ENCODE results near the gene STK25. TPM values are rescaled to one million over a fixed set of nuclear protein-coding genes. Genes with fewer than 3 reads are reported as not detected.

STK25 gene
- total and polyA plus RNA-seq, 10 of the 15 experiments (the other 5 are each of a cell fraction or from before 2014, with no cell fraction given): 6.0 to 154 (median 89.3) TPM

DNA sequence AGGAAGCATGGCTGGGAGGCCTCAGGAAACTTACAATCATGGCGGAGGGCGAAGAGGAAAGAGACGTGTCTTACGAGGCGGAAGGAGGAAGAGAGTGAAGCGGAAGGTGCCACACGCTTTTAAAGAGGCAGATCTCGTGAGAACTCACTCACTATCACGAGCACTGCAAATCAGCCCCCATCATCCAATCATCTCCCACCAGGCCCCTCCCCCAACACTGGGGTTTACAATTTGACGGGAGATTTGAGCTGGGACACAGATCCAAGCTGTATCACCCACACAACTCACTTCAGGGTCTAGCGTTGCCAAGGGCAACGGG is 45.1 kb upstream of the STK25 start:
- no peak for DNase-seq (ENCODE audit: low read depth, low spot score)
- ChIA-PET RAD21 (ENCODE audit: unreplicated experiment) (no interaction called here), POLR2A (no interaction called here), SMC1A (ENCODE audit: uncharacterized antibody, unreplicated experiment) (no interaction called here), CTCF (no interaction called here)
- WGBS (ENCODE audit: insufficient coverage, insufficient replicate concordance, low lambda C conversion rate, missing lambda C conversion rate): 58% methylated on average over 12 of the region's 12 CpGs
- H3K27me3 ChIP-seq (replicated peaks in 1 of 2; ENCODE audit: control insufficient read depth in 2 of 2, insufficient read depth in 2 of 2, low read length in 1 of 2): no peaks in the 10 kb centered on the region; a peak in 1 of 4 replicates
- no peaks in the 10 kb centered on the region for H3K4me1 ChIP-seq (ENCODE audit: control insufficient read depth, insufficient read depth, low read length)
- no TSS peak for BruUV-seq (replicated peaks)
- no peak for FAIRE-seq
- no peak for TF ChIP-seq NFYB (IDR thresholded peaks at IDR 0.05; ENCODE audit: insufficient read depth, low read depth, low read length)
- TF ChIP-seq ZNF207 (IDR thresholded peaks at IDR 0.05; ENCODE audit: borderline replicate concordance): no peak
- in situ Hi-C loops (cut with MboI): no loop called here
- intact Hi-C loops (cut with micrococcal nuclease; ENCODE audit: unreplicated experiment): no loop called here
- no peaks in the 10 kb centered on the region for H4K20me1 ChIP-seq (ENCODE audit: control insufficient read depth, insufficient read depth)
- H3K4me2 ChIP-seq (ENCODE audit: control insufficient read depth, insufficient read depth): no peak overlapping the region
- no peaks in the 10 kb centered on the region for H3K36me3 ChIP-seq (ENCODE audit: control insufficient read depth in 2 of 2, insufficient read depth in 2 of 2, low read length in 1 of 2)
- H2AFZ ChIP-seq (ENCODE audit: control insufficient read depth, low read depth, low read length): no peak overlapping the region
- H3K27ac ChIP-seq (ENCODE audit: control insufficient read depth, insufficient read depth): no peak overlapping the region
- no peak for ATAC-seq
- no peaks in the 10 kb centered on the region for H3K79me2 ChIP-seq (ENCODE audit: control insufficient read depth, insufficient read depth, low read length)
- no peak overlapping the region for H3K9ac ChIP-seq (ENCODE audit: control insufficient read depth, insufficient read depth, low read length)
- H3K4me3 ChIP-seq: no peak overlapping the region
- no peaks in the 10 kb centered on the region; the same call in 2 of the 3 replicates for H3K9me3 ChIP-seq (replicated peaks; ENCODE audit: control insufficient read depth, insufficient read depth, low read length)

DNA sequence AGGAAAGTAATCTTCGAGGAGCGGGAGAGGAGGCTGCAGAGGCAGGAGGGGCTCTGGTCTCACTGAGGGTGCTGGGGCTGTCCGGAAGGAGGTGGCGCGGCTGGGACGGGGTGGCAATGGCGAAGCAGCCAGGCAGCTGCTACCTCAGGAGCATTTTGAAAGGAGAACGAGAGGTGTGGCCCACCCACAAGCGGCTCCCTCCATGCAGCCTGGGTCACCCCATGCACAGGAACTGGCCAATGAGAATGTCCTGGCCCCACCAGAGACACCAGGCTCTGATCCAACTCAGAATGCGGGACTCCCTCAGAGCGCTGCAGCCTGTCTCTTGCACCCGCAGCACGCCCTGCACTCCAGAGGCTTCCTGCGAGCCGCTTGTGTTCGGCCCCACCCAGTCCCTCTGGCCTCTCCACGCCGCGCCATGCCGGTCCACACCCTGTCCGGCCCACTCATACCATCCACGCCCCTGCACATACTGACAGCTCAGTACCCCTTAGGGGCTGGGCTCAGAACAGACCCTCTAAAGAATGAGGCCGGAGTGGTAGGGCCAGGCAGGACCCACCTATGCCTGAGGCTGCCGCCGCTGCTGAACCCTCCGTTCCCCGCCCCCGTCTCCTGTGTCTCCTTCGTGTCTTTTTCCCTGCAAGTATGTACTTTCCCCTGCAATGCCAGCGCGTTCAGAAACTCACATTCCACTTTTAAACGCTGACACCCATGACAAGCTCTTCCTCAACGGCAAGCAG is 43.8 kb upstream of the STK25 start:
- no peak for DNase-seq (ENCODE audit: low read depth, low spot score)
- ATAC-seq: no peak
- TF ChIP-seq TCF7 (IDR thresholded peaks at IDR 0.05; ENCODE audit: borderline replicate concordance): no peak
- TF ChIP-seq ZSCAN29 (IDR thresholded peaks at IDR 0.05): no peak
- TF ChIP-seq MXI1 (IDR thresholded peaks at IDR 0.05; ENCODE audit: low read depth, low read length): no peak
- TF ChIP-seq, protein P1, sequence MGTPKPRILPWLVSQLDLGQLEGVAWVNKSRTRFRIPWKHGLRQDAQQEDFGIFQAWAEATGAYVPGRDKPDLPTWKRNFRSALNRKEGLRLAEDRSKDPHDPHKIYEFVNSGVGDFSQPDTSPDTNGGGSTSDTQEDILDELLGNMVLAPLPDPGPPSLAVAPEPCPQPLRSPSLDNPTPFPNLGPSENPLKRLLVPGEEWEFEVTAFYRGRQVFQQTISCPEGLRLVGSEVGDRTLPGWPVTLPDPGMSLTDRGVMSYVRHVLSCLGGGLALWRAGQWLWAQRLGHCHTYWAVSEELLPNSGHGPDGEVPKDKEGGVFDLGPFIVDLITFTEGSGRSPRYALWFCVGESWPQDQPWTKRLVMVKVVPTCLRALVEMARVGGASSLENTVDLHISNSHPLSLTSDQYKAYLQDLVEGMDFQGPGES (IDR thresholded peaks at IDR 0.05): no peak
- TF ChIP-seq, protein P2, sequence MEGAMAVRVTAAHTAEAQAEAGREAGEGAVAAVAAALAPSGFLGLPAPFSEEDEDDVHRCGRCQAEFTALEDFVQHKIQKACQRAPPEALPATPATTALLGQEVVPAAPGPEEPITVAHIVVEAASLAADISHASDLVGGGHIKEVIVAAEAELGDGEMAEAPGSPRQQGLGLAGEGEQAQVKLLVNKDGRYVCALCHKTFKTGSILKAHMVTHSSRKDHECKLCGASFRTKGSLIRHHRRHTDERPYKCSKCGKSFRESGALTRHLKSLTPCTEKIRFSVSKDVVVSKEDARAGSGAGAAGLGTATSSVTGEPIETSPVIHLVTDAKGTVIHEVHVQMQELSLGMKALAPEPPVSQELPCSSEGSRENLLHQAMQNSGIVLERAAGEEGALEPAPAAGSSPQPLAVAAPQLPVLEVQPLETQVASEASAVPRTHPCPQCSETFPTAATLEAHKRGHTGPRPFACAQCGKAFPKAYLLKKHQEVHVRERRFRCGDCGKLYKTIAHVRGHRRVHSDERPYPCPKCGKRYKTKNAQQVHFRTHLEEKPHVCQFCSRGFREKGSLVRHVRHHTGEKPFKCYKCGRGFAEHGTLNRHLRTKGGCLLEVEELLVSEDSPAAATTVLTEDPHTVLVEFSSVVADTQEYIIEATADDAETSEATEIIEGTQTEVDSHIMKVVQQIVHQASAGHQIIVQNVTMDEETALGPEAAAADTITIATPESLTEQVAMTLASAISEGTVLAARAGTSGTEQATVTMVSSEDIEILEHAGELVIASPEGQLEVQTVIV (IDR thresholded peaks at IDR 0.05; ENCODE audit: borderline replicate concordance, partially characterized antibody): no peak
- TF ChIP-seq, protein P3, sequence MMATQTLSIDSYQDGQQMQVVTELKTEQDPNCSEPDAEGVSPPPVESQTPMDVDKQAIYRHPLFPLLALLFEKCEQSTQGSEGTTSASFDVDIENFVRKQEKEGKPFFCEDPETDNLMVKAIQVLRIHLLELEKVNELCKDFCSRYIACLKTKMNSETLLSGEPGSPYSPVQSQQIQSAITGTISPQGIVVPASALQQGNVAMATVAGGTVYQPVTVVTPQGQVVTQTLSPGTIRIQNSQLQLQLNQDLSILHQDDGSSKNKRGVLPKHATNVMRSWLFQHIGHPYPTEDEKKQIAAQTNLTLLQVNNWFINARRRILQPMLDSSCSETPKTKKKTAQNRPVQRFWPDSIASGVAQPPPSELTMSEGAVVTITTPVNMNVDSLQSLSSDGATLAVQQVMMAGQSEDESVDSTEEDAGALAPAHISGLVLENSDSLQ (IDR thresholded peaks at IDR 0.05): no peak
- no peak for TF ChIP-seq FOXM1 (IDR thresholded peaks at IDR 0.05; ENCODE audit: low read depth, low read length)
- TF ChIP-seq HCFC1 (IDR thresholded peaks at IDR 0.05; ENCODE audit: low read length): no peak
- no peak for TF ChIP-seq NFYB (IDR thresholded peaks at IDR 0.05; ENCODE audit: insufficient read depth, low read depth, low read length)
- TF ChIP-seq, protein P4, sequence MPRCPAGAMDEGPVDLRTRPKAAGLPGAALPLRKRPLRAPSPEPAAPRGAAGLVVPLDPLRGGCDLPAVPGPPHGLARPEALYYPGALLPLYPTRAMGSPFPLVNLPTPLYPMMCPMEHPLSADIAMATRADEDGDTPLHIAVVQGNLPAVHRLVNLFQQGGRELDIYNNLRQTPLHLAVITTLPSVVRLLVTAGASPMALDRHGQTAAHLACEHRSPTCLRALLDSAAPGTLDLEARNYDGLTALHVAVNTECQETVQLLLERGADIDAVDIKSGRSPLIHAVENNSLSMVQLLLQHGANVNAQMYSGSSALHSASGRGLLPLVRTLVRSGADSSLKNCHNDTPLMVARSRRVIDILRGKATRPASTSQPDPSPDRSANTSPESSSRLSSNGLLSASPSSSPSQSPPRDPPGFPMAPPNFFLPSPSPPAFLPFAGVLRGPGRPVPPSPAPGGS (IDR thresholded peaks at IDR 0.05; ENCODE audit: borderline replicate concordance, insufficient read depth, low read depth, low read length, poor library complexity, severe bottlenecking): no peak

More for the DNA sequence above, 43.8 kb upstream of the STK25 start:
- Histone ChIP-seq H3K27me3 (replicated peaks in 1 of 2; ENCODE audit: control insufficient read depth in 2 of 2, insufficient read depth in 2 of 2, low read length in 1 of 2) (no peaks in the 10 kb centered on the region; a peak in 1 of 4 replicates), H3K79me2 (ENCODE audit: control insufficient read depth, insufficient read depth, low read length) (no peaks in the 10 kb centered on the region), H3K9ac (ENCODE audit: control insufficient read depth, insufficient read depth, low read length) (no peak overlapping the region), H3K27ac (ENCODE audit: control insufficient read depth, insufficient read depth) (no peak overlapping the region), H2AFZ (ENCODE audit: control insufficient read depth, low read depth, low read length) (no peak overlapping the region), H3K4me3 (no peak overlapping the region), H3K36me3 (ENCODE audit: control insufficient read depth in 2 of 2, insufficient read depth in 2 of 2, low read length in 1 of 2) (no peaks in the 10 kb centered on the region), H3K4me1 (ENCODE audit: control insufficient read depth, insufficient read depth, low read length) (no peaks in the 10 kb centered on the region), H3K4me2 (ENCODE audit: control insufficient read depth, insufficient read depth) (no peak overlapping the region), H3K9me3 (replicated peaks; ENCODE audit: control insufficient read depth, insufficient read depth, low read length) (no peaks in the 10 kb centered on the region; the same call in 2 of the 3 replicates), H4K20me1 (ENCODE audit: control insufficient read depth, insufficient read depth) (no peaks in the 10 kb centered on the region)
- in situ Hi-C loops (cut with MboI) (no loop called here), intact Hi-C loops (cut with micrococcal nuclease; ENCODE audit: unreplicated experiment) (no loop called here)
- ChIA-PET SMC1A (ENCODE audit: uncharacterized antibody, unreplicated experiment) (no interaction called here), CTCF (no interaction called here), POLR2A (no interaction called here), RAD21 (ENCODE audit: unreplicated experiment) (no interaction called here)
- 66% methylated on average over 33 of the region's 33 CpGs for WGBS (ENCODE audit: insufficient coverage, insufficient replicate concordance, low lambda C conversion rate, missing lambda C conversion rate)
- BruUV-seq (replicated peaks): no TSS peak
- FAIRE-seq: no peak
